Keratinocyte (primary cell): ENCODE results near the gene RPL27A. TPM values are rescaled to one million over a fixed set of nuclear protein-coding genes. Genes with fewer than 3 reads are reported as not detected.

Source experiments
- DNase-seq: peaks from one replicate; pipeline ENCODE4 v3.0.0-alpha.2; 2011; ENCODE audit warnings: low read depth, missing footprints, low spot score
- FAIRE-seq: peaks from 2 replicates; lab custom pipeline; 2011; peaks lifted over from hg19 to GRCh38; lab: Jason Lieb, UNC
- H2AFZ ChIP-seq: 2 replicates; pipeline ENCODE4 v1.6.0; 2012; ENCODE audit warnings: low read length, control low read depth, inconsistent platforms; ENCODE audit not compliant: control insufficient read depth
- H3K27ac ChIP-seq: 2 replicates; pipeline ENCODE4 v1.5.1; 2011; ENCODE audit warnings: low read length; ENCODE audit not compliant: control insufficient read depth, insufficient read depth
- H3K27me3 ChIP-seq: 3 replicates; pipeline ENCODE4 v1.6.0; 2011; ENCODE audit warnings: low read length; ENCODE audit not compliant: control insufficient read depth, insufficient read depth; ENCODE audit errors: extremely low read depth
- H3K36me3 ChIP-seq, 2 experiments: 2 replicates in 1 of 2; 3 replicates in 1 of 2; pipeline ENCODE4 v1.5.1; 2011; ENCODE audit warnings: low read length in 2 of 2, mild to moderate bottlenecking in 1 of 2; ENCODE audit not compliant: control insufficient read depth in 2 of 2, insufficient read depth in 2 of 2; ENCODE audit errors: extremely low read depth in 1 of 2
- H3K4me1 ChIP-seq: 3 replicates; pipeline ENCODE4 v1.5.1; 2011; ENCODE audit warnings: low read length; ENCODE audit not compliant: control insufficient read depth, insufficient read depth; ENCODE audit errors: extremely low read depth
- H3K4me2 ChIP-seq: 3 replicates; pipeline ENCODE4 v1.6.0; 2011; ENCODE audit warnings: low read depth, low read length; ENCODE audit not compliant: control insufficient read depth, insufficient read depth; ENCODE audit errors: extremely low read depth
- H3K4me3 ChIP-seq, 3 experiments: fragments of 200-600 bp in 1 of 3; sonication (generic) in 1 of 3; 2 replicates in 2 of 3; 3 replicates in 1 of 3; pipeline ENCODE4 v1.5.1; 2011 to 2016; ENCODE audit warnings: low read length in 3 of 3, mild to moderate bottlenecking in 3 of 3, control low read depth in 2 of 3, inconsistent platforms in 1 of 3, low read depth in 1 of 3, mixed read lengths in 1 of 3, mixed run types in 1 of 3, moderate library complexity in 1 of 3; ENCODE audit not compliant: control insufficient read depth in 2 of 3, insufficient read depth in 2 of 3; ENCODE audit errors: extremely low read depth in 1 of 3
- H3K79me2 ChIP-seq: 2 replicates; pipeline ENCODE4 v1.6.0; 2012; ENCODE audit warnings: low read length; ENCODE audit not compliant: control insufficient read depth, insufficient read depth
- H3K9ac ChIP-seq: 3 replicates; pipeline ENCODE4 v1.6.0; 2011; ENCODE audit warnings: low read length; ENCODE audit not compliant: control insufficient read depth, insufficient read depth; ENCODE audit errors: extremely low read depth
- H3K9me1 ChIP-seq: 3 replicates; pipeline ENCODE4 v1.6.0; 2011; ENCODE audit warnings: low read length; ENCODE audit not compliant: control insufficient read depth, insufficient read depth; ENCODE audit errors: extremely low read depth
- H3K9me3 ChIP-seq: 2 replicates; pipeline ENCODE4 v1.5.1; 2012; ENCODE audit warnings: low read depth, low read length; ENCODE audit not compliant: control insufficient read depth
- H4K20me1 ChIP-seq: 3 replicates; pipeline ENCODE4 v1.6.0; 2011; ENCODE audit warnings: low read length; ENCODE audit not compliant: control insufficient read depth, insufficient read depth; ENCODE audit errors: extremely low read depth
- CTCF ChIP-seq, 3 experiments: IDR thresholded peaks in 1 of 3; conservative IDR thresholded peaks in 1 of 3; optimal IDR thresholded peaks in 1 of 3; 2 replicates in 2 of 3; 3 replicates in 1 of 3; pipeline versions ENCODE3 to v1.5.1; 2011; ENCODE audit warnings: low read length in 3 of 3, mild to moderate bottlenecking in 3 of 3, moderate library complexity in 2 of 3, control low read depth in 1 of 3, inconsistent platforms in 1 of 3; ENCODE audit not compliant: insufficient read depth in 2 of 3; ENCODE audit errors: extremely low read depth in 1 of 3
- EZH2 ChIP-seq: IDR thresholded peaks from one replicate; pipeline ENCODE4 v1.6.1; 2012; ENCODE audit warnings: inconsistent platforms, mild to moderate bottlenecking, low read length, moderate library complexity
- dilution Hi-C: fragments of 300-500 bp; cut with MboI; formaldehyde crosslinking; loops from one replicate; pipeline ENCODE4 v1.7.0; 2020; ENCODE audit warnings: low sequenced_read_pairs; ENCODE audit not compliant: extremely low pct_ligation_motif_present
- polyA plus RNA-seq, 5 experiments: library from polyadenylated mRNA; depleted of rRNA in 3 of 5; stranded (reverse) in 3 of 5; stranded (forward) in 1 of 5; unstranded in 1 of 5; fragments of >200 nt; gene quantifications; 1 replicate in 1 of 5; 2 replicates in 3 of 5; 3 replicates in 1 of 5; pipeline versions ENCODE4 v1.2.1 to v1.2.3, GENCODE V29; 2011 to 2012; ENCODE audit warnings: missing spikeins in 2 of 5, low read depth in 1 of 5, low replicate concordance in 1 of 5

The RPL27A gene
- polyA plus RNA-seq, 1 donor (not counting 4 experiments of a cell fraction or from before 2014, with no cell fraction given), result 1,483 TPM

- H2AFZ ChIP-seq, result no peak overlapping the region
- peaks cover 24 to 46% of the 10 kb centered on the region in 2 experiments for H3K36me3 ChIP-seq
- H3K4me3 ChIP-seq, result no peak overlapping the region
- TF ChIP-seq CTCF (optimal IDR thresholded peaks at IDR 0.05 in 1 of 3, IDR thresholded peaks at IDR 0.05 in 1 of 3, conservative IDR thresholded peaks at IDR 0.05 in 1 of 3; ENCODE audit: extremely low read depth in 1 of 3, insufficient read depth in 2 of 3, low read length in 3 of 3) (no peak), EZH2 (no peak)
- FAIRE-seq (no peak), DNase-seq (no peak)
- no peak overlapping the region for H3K27ac ChIP-seq
- no peaks in the 10 kb centered on the region for H3K79me2 ChIP-seq
- peaks cover 4% of the 10 kb centered on the region for H3K9me1 ChIP-seq
- H4K20me1 ChIP-seq, result no peaks in the 10 kb centered on the region
- peaks cover 36% of the 10 kb centered on the region for H3K4me1 ChIP-seq
- no peak overlapping the region for H3K9ac ChIP-seq
- H3K4me2 ChIP-seq, result no peak overlapping the region
- H3K27me3 ChIP-seq, result no peaks in the 10 kb centered on the region
- dilution Hi-C loops, result no loop called here
- H3K9me3 ChIP-seq, result no peaks in the 10 kb centered on the region
Observed at GRCh38 chr11:8715501-8715900, 32.9 kb downstream of the RPL27A start.

- no peak overlapping the region for H2AFZ ChIP-seq
Observed at GRCh38 chr11:8717544-8717875, 34.9 kb downstream of the RPL27A start.

More at GRCh38 chr11:8717544-8717875, 34.9 kb downstream of the RPL27A start:
- Histone ChIP-seq H4K20me1 (no peaks in the 10 kb centered on the region), H3K9ac (no peak overlapping the region), H3K79me2 (no peaks in the 10 kb centered on the region), H3K27me3 (no peaks in the 10 kb centered on the region), H3K27ac (peak overlapping the region; percentile 23), H3K9me3 (no peaks in the 10 kb centered on the region), H3K9me1 (peaks cover 4% of the 10 kb centered on the region), H3K36me3 (peaks cover 21 to 38% of the 10 kb centered on the region in 2 experiments), H3K4me1 (peaks cover 54% of the 10 kb centered on the region), H3K4me2 (peak overlapping the region; percentile 43), H3K4me3 (no peak overlapping the region)
- TF ChIP-seq EZH2, result no peak
- no peak for TF ChIP-seq CTCF (optimal IDR thresholded peaks at IDR 0.05 in 1 of 3, IDR thresholded peaks at IDR 0.05 in 1 of 3, conservative IDR thresholded peaks at IDR 0.05 in 1 of 3; ENCODE audit: extremely low read depth in 1 of 3, insufficient read depth in 2 of 3, low read length in 3 of 3)
- DNase-seq (no peak), FAIRE-seq (no peak)
- dilution Hi-C loops, result no loop called here
